ENCODE results near the gene PPM1H.

DNA sequence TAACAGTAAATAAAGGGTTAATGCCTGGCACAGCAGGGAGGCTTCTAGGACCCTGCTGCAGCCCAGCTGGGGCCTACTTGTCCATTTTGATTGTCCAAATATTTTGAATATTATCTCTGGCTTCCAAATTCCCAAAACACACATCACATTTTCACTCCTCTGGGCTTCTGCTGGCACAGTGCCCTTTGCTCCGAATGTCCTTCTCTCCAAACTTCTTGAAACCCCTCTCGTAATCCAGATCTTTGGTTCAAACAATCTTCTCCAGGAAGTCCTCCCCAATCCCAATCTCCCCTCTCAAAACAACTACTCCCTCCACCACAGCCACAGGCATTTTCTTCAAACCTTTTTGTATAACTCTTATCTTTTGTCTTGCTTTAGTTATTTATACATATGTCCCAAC is 225.6 kb downstream of the PPM1H start:
- TF ChIP-seq, protein P1, sequence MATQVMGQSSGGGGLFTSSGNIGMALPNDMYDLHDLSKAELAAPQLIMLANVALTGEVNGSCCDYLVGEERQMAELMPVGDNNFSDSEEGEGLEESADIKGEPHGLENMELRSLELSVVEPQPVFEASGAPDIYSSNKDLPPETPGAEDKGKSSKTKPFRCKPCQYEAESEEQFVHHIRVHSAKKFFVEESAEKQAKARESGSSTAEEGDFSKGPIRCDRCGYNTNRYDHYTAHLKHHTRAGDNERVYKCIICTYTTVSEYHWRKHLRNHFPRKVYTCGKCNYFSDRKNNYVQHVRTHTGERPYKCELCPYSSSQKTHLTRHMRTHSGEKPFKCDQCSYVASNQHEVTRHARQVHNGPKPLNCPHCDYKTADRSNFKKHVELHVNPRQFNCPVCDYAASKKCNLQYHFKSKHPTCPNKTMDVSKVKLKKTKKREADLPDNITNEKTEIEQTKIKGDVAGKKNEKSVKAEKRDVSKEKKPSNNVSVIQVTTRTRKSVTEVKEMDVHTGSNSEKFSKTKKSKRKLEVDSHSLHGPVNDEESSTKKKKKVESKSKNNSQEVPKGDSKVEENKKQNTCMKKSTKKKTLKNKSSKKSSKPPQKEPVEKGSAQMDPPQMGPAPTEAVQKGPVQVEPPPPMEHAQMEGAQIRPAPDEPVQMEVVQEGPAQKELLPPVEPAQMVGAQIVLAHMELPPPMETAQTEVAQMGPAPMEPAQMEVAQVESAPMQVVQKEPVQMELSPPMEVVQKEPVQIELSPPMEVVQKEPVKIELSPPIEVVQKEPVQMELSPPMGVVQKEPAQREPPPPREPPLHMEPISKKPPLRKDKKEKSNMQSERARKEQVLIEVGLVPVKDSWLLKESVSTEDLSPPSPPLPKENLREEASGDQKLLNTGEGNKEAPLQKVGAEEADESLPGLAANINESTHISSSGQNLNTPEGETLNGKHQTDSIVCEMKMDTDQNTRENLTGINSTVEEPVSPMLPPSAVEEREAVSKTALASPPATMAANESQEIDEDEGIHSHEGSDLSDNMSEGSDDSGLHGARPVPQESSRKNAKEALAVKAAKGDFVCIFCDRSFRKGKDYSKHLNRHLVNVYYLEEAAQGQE (IDR thresholded peaks at IDR 0.05; ENCODE audit: low read depth) = no peak
- TF ChIP-seq YY1 (IDR thresholded peaks at IDR 0.05; ENCODE audit: low read depth) (no peak), CREB1 (IDR thresholded peaks at IDR 0.05; ENCODE audit: low read depth) (no peak), EP300 (IDR thresholded peaks at IDR 0.05; ENCODE audit: borderline replicate concordance) (no peak), ZBTB7A (IDR thresholded peaks at IDR 0.05; ENCODE audit: low read depth) (no peak)

All from Ishikawa (cell line).